Measurements from ENCODE around the gene TMIE.
"Not testable (repeated sequence)": the region's sequence is repeated elsewhere in the genome, so short reads cannot be mapped to it uniquely, and the experiment has no call there.

The TMIE gene

DNA sequence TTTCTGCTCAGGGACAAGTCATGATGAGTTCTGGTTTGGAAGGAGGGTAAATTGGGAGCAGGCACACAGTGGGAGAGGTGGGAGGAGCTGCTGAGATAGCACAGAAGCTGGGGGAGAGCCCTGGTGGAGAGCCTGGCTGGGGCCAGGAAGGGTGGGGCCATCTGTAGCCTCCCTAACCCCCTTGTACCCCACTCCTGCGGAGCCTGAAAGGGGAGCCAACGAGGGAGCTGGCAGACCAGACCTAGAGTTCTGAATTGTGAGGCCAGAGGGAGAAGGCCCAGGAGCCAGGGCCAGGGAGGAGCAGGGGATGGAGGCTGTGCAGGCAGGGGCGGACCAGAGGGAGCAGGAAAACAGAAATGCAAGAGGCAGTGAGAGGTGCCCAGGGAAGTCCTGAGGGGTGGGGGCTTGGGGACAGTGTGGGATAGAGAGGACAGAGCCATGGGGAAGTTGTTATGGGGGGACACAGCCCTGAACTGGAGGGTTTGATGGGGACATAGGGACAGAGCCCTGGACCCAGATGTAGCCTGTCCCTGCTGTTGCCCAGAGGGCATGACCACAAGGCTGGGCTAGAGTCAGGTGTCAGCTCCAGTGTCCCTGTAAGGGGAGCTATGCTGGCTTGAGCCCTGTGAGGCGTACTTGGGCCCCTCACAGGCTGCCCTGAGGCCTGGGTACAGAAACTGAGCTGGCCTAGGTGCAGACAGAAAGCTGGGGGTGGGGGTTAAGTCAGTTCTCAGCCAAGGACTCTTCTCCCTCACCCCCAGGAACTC, 1.2 kb downstream of the TMIE start:
- H4K20me1 ChIP-seq (ENCODE audit: control insufficient read depth, insufficient read depth, low read depth, low read length): no peaks in the 10 kb centered on the region
- TF ChIP-seq, protein P1, sequence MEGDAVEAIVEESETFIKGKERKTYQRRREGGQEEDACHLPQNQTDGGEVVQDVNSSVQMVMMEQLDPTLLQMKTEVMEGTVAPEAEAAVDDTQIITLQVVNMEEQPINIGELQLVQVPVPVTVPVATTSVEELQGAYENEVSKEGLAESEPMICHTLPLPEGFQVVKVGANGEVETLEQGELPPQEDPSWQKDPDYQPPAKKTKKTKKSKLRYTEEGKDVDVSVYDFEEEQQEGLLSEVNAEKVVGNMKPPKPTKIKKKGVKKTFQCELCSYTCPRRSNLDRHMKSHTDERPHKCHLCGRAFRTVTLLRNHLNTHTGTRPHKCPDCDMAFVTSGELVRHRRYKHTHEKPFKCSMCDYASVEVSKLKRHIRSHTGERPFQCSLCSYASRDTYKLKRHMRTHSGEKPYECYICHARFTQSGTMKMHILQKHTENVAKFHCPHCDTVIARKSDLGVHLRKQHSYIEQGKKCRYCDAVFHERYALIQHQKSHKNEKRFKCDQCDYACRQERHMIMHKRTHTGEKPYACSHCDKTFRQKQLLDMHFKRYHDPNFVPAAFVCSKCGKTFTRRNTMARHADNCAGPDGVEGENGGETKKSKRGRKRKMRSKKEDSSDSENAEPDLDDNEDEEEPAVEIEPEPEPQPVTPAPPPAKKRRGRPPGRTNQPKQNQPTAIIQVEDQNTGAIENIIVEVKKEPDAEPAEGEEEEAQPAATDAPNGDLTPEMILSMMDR (IDR thresholded peaks at IDR 0.05; ENCODE audit: low read depth, low read length, poor library complexity, severe bottlenecking): no peak
- no peak for TF ChIP-seq EZH2phosphoT487 (IDR thresholded peaks at IDR 0.05; ENCODE audit: borderline replicate concordance, low read length)
- no peaks in the 10 kb centered on the region for H3K79me2 ChIP-seq (ENCODE audit: control insufficient read depth, low read length)
- H3F3A ChIP-seq (ENCODE audit: control insufficient read depth, insufficient read depth): no peaks in the 10 kb centered on the region
- no peaks in the 10 kb centered on the region for H3K9me2 ChIP-seq (replicated peaks; ENCODE audit: control insufficient read depth, low read length)
- no peaks in the 10 kb centered on the region for H3K4me1 ChIP-seq (ENCODE audit: control insufficient read depth, low read length)
- no peak overlapping the region for H3K4me3 ChIP-seq (ENCODE audit: low read length)
- H3K27ac ChIP-seq (ENCODE audit: low read depth, low read length): no peak overlapping the region
- no peaks in the 10 kb centered on the region for H3K36me3 ChIP-seq (ENCODE audit: control insufficient read depth, low read length)
- no peaks in the 10 kb centered on the region for H3K9me3 ChIP-seq (ENCODE audit: control insufficient read depth, insufficient read depth, low read length)
- peaks cover 6% of the 10 kb centered on the region; the same call in 1 of the 2 replicates for H3K27me3 ChIP-seq (ENCODE audit: control insufficient read depth, low read length)
- no peak overlapping the region for H3K4me2 ChIP-seq (ENCODE audit: low read length)

DNA sequence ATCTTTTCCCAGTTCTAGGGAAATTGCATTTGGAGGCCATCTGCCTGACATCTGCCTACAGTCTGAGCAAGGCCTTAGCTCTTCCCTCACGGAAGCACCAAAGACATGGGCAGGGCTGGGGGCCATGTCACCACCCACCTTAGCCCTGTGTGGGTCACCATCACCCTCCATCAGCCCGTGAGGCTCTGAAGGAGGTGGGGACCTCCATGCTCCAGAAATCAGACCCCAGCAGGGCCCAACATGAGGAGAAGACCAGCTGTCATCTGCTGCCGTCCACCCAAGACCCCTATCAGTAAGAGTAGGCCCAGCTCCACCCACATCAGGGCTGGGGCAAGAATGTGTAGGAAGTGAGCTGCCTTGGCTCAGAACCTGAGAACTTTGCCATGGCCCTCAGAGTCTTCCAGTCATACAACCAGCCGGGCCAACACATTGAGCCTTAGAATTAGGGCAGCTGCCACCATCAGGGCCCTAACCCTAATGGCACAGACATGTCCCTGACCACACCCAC, 1.9 kb downstream of the TMIE start:
- Histone ChIP-seq H3K36me3 (ENCODE audit: control insufficient read depth, low read length) (no peaks in the 10 kb centered on the region), H3K4me3 (ENCODE audit: low read length) (no peak overlapping the region), H3K79me2 (ENCODE audit: control insufficient read depth, low read length) (no peaks in the 10 kb centered on the region), H3K9me2 (replicated peaks; ENCODE audit: control insufficient read depth, low read length) (no peaks in the 10 kb centered on the region), H4K20me1 (ENCODE audit: control insufficient read depth, insufficient read depth, low read depth, low read length) (no peaks in the 10 kb centered on the region), H3K27ac (ENCODE audit: low read depth, low read length) (no peak overlapping the region), H3K9me3 (ENCODE audit: control insufficient read depth, insufficient read depth, low read length) (no peaks in the 10 kb centered on the region), H3K4me2 (ENCODE audit: low read length) (no peak overlapping the region), H3K4me1 (ENCODE audit: control insufficient read depth, low read length) (no peaks in the 10 kb centered on the region), H3F3A (ENCODE audit: control insufficient read depth, insufficient read depth) (no peaks in the 10 kb centered on the region), H3K27me3 (ENCODE audit: control insufficient read depth, low read length) (peaks cover 6% of the 10 kb centered on the region; the same call in 1 of the 2 replicates)
- TF ChIP-seq EZH2phosphoT487 (IDR thresholded peaks at IDR 0.05; ENCODE audit: borderline replicate concordance, low read length): no peak
- TF ChIP-seq, protein P1 (IDR thresholded peaks at IDR 0.05; ENCODE audit: low read depth, low read length, poor library complexity, severe bottlenecking): no peak

DNA sequence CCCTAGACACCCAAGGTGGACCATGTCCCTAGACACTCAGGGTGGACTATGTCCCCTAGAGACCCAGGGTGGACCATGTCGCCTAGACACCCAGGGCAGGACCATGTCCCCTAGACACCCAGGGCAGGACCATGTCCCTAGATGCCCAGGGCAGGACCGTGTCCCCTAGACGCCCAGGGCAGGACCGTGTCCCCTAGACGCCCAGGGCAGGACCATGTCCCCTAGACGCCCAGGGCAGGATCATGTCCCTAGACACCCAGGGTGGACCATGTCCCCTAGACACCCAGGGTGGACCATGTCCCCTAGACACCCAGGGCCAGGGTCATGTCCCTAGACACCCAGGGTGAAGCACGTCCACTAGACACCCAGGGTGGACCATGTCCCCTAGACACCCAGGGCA, 3.2 kb downstream of the TMIE start:
- H4K20me1 ChIP-seq (ENCODE audit: control insufficient read depth, insufficient read depth, low read depth, low read length); H3K4me2 ChIP-seq (ENCODE audit: low read length); H3K9me3 ChIP-seq (ENCODE audit: control insufficient read depth, insufficient read depth, low read length); H3K9me2 ChIP-seq (replicated peaks; ENCODE audit: control insufficient read depth, low read length); H3F3A ChIP-seq (ENCODE audit: control insufficient read depth, insufficient read depth); H3K4me1 ChIP-seq (ENCODE audit: control insufficient read depth, low read length); H3K27me3 ChIP-seq (ENCODE audit: control insufficient read depth, low read length); H3K36me3 ChIP-seq (ENCODE audit: control insufficient read depth, low read length); H3K27ac ChIP-seq (ENCODE audit: low read depth, low read length); H3K79me2 ChIP-seq (ENCODE audit: control insufficient read depth, low read length); H3K4me3 ChIP-seq (ENCODE audit: low read length): not testable (repeated sequence)

DNA sequence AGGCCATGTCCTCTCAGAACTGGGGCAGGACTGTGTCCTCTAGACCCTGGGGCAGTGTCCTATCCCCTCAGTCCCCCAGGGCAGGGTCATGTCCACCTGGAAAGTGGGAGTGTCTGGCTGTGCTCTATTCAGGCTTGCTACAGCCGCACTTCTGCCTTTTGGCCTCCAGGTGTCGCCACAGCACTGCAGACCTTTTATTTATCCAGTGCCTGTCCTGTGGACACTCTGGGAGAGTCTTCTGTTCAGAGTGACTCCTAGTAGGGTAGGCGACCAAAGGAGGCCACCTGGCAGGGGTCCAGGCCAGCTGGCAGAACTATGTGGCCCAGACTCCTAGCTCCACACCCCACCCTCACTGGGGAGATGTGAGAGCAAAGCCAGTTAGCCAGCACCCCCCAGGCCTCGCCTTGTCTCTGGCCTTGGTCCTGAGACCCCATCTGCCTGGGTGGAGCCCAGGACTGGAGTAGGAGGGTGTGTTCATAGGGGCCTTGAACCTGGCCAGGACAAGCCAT, 3.9 kb downstream of the TMIE start:
- Histone ChIP-seq H4K20me1 (ENCODE audit: control insufficient read depth, insufficient read depth, low read depth, low read length) (no peaks in the 10 kb centered on the region), H3K4me3 (ENCODE audit: low read length) (no peak overlapping the region), H3F3A (ENCODE audit: control insufficient read depth, insufficient read depth) (no peaks in the 10 kb centered on the region), H3K4me1 (ENCODE audit: control insufficient read depth, low read length) (no peaks in the 10 kb centered on the region), H3K27ac (ENCODE audit: low read depth, low read length) (no peak overlapping the region), H3K27me3 (ENCODE audit: control insufficient read depth, low read length) (peaks cover 6% of the 10 kb centered on the region; the same call in 1 of the 2 replicates), H3K79me2 (ENCODE audit: control insufficient read depth, low read length) (no peaks in the 10 kb centered on the region), H3K4me2 (ENCODE audit: low read length) (no peak overlapping the region), H3K9me2 (replicated peaks; ENCODE audit: control insufficient read depth, low read length) (no peaks in the 10 kb centered on the region), H3K36me3 (ENCODE audit: control insufficient read depth, low read length) (no peaks in the 10 kb centered on the region), H3K9me3 (ENCODE audit: control insufficient read depth, insufficient read depth, low read length) (no peaks in the 10 kb centered on the region)
- no peak for TF ChIP-seq EZH2phosphoT487 (IDR thresholded peaks at IDR 0.05; ENCODE audit: borderline replicate concordance, low read length)
- TF ChIP-seq, protein P1 (IDR thresholded peaks at IDR 0.05; ENCODE audit: low read depth, low read length, poor library complexity, severe bottlenecking): peak; percentile 98
